Renal pelvis (tissue), 4 donors: ENCODE data around the gene MYF6. TPM values are rescaled to one million over a fixed set of nuclear protein-coding genes. Genes with fewer than 3 reads are reported as not detected.

Experiments used
- DNase-seq: peaks from one replicate; pipeline ENCODE4 v3.0.0-alpha.2; 2013
- polyA plus RNA-seq, 3 donors: library from polyadenylated mRNA; unstranded; fragments of 120-200 nt; gene quantifications; one replicate each; pipeline ENCODE4 v1.2.1, GENCODE V29; 2013; ENCODE audit not compliant: insufficient read length in 3 of 3

The MYF6 gene
- polyA plus RNA-seq, 3 donors = 0.20 TPM; not detected in 2

- DNase-seq = no peak
Observed at GRCh38 chr12:80704420-80704819, 3.0 kb upstream of the MYF6 start.

GRCh38 chr12:80707830-80708258 lies 410 bp downstream of the MYF6 start:
- DNase-seq = no peak

GRCh38 chr12:80708259-80708974 lies 983 bp downstream of the MYF6 start:
- no peak for DNase-seq

GRCh38 chr12:80708975-80709328 lies 1.5 kb downstream of the MYF6 start:
- DNase-seq = no peak

GRCh38 chr12:80709811-80710726 lies 2.6 kb downstream of the MYF6 start:
- no peak for DNase-seq

- no peak for DNase-seq
Observed at GRCh38 chr12:80710727-80711449, 3.5 kb downstream of the MYF6 start.

GRCh38 chr12:80711866-80712265 lies 4.4 kb downstream of the MYF6 start:
- no peak for DNase-seq

- no peak for DNase-seq
Observed at GRCh38 chr12:80712866-80713265, 5.4 kb downstream of the MYF6 start.

- no peak for DNase-seq
Observed at GRCh38 chr12:80713419-80713818, 6.0 kb downstream of the MYF6 start.

- no peak for DNase-seq
Observed at GRCh38 chr12:80714055-80714454, 6.6 kb downstream of the MYF6 start.

GRCh38 chr12:80714846-80715245 lies 7.4 kb downstream of the MYF6 start:
- DNase-seq = no peak

GRCh38 chr12:80715713-80716249 lies 8.3 kb downstream of the MYF6 start:
- DNase-seq = no peak

- no peak for DNase-seq
Observed at GRCh38 chr12:80716696-80717469, 9.4 kb downstream of the MYF6 start, which contains the start of gene MYF5. Gene MYF5 (plus strand): TSS chr12:80716912. CDS start chr12:80717064, 152 bp downstream.

- DNase-seq = no peak
Observed at GRCh38 chr12:80717856-80718255, 10.4 kb downstream of the MYF6 start.

- DNase-seq = no peak
Observed at GRCh38 chr12:80720516-80720915, 13.1 kb downstream of the MYF6 start.

- no peak for DNase-seq
Observed at GRCh38 chr12:80721326-80721725, 13.9 kb downstream of the MYF6 start.

GRCh38 chr12:80745851-80746505 lies 38.5 kb downstream of the MYF6 start:
- no peak for DNase-seq

GRCh38 chr12:80747800-80748199 lies 40.4 kb downstream of the MYF6 start:
- no peak for DNase-seq

- no peak for DNase-seq
Observed at GRCh38 chr12:80749456-80749855, 42.0 kb downstream of the MYF6 start.

GRCh38 chr12:80752464-80752863 lies 45.0 kb downstream of the MYF6 start:
- no peak for DNase-seq

- no peak for DNase-seq
Observed at GRCh38 chr12:80754274-80754673, 46.8 kb downstream of the MYF6 start.
